GM11168 (cell line): Measurements from ENCODE around the gene ADARB1.

Experiments used
- in situ Hi-C: fragments of 300-500 bp; cut with MboI; formaldehyde crosslinking; loops from one replicate; pipeline ENCODE4 v1.12.0; 2022; ENCODE audit warnings: low sequenced_read_pairs; ENCODE audit not compliant: unreplicated experiment

The ADARB1 gene

GRCh38 chr21:45073301-45074047, 906 bp upstream of the ADARB1 start:
- in situ Hi-C loops, result no loop called here

DNA sequence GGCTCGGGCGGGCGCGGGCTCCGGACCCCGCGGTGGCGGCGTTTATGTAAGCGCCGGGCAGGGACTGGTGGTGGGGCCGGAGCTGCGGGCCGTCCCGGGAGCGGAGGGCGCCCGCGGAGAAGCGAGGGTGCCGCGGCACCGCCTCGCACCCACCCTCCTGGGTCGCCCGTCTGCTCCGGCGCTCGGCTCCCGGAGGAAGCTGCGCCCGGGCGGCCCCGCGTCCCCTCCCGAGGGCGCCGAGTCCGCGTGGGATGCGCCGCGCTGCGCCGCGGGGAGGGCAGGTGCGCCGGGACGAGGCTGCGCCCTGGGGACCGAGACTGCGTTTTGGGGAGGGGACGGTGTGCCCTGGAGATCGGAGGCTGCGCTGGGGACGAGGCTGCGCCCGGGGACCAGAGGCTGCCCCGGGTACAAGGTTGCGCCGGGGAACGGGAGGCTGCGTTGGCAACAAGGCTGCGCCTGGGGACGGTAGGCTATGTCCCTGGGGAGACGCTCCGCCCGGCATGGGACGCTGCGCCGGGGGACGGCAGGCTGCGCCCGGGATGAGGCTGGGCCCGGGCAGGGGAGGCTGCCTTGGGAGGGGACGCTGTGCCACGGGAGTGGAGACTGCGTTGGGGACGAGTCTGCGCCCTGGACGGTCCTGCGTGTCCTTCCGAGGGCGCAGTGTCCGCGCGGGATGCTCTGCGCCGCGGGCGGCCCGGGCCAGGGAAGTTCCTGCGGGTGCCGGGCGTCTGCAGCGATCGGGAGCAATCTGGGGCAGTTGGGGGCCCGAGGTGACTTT, 627 bp downstream of the ADARB1 start:
- in situ Hi-C loops, result no loop called here

DNA sequence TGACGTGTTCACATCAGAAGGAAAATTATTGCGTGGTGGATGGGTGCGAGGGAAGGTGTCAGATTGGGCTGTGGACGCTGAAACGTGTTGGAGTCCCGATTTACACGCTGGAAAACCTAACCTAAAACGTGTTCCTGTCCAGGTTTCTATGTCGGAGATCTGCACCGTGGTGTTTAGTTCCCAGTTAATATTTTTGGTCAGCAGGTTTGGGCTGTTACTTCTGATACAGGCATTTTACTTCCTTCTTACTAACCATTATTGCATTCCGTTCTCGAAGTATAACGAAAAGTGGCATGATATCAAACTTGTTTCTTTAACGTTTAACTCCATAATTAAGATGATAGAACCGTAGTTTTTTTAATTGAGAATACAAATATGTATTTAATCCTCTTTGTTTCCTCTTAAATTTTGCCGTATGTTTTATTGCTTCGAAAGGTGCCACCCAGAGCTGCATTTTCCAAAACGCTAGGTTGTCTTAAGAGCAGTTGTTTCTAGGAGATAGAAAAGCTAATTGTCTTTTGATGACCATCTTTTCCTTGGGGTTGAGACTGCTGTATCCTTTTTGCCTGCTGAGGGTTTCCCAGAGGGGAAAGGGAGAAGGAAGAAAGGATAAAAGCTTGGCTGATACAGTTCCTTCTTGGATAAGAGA, 1.3 kb downstream of the ADARB1 start:
- in situ Hi-C loops, result no loop called here

- in situ Hi-C loops, result no loop called here
These were observed 1.9 kb downstream of the ADARB1 start for GRCh38 chr21:45076245-45076711.

DNA sequence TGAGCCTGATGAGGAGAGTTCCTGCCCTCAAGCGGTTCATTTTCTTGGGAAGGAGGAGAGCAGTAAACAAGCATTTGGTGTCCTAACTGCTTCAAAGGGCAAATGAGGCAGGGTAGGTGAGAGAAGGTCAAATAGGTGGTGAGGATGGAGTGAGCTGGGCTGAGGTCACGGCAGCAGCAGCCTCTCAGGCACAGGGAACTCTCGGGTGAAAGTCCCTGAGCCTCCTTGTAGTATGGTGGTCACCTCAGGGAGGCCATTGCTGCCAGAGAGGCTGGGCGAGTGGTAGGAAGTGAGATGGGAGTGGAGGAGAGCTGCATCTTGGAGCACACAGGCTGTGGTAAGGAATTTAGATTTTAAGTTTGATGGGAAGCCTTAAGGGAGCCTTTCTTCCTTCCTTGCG, 4.0 kb downstream of the ADARB1 start:
- in situ Hi-C loops, result no loop called here

DNA sequence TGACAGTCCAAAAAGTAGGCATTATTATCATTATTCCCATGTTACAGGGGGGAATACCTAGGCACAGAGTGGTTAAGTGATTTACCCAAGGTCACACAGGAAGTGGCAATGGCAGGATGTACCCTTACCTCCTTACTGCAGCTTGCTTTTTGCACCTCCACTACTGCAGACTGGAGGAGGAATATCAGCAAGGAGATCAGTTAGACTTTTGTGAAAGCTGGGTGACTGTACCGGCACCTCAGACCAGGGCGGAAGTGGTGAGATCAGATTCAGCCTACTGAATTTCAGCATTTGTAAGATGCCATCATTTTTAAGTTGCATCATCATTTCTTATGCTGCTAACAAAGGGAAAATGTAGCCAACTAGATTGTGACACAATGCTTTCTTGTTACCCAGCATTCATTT, 4.5 kb downstream of the ADARB1 start:
- in situ Hi-C loops, result no loop called here

DNA sequence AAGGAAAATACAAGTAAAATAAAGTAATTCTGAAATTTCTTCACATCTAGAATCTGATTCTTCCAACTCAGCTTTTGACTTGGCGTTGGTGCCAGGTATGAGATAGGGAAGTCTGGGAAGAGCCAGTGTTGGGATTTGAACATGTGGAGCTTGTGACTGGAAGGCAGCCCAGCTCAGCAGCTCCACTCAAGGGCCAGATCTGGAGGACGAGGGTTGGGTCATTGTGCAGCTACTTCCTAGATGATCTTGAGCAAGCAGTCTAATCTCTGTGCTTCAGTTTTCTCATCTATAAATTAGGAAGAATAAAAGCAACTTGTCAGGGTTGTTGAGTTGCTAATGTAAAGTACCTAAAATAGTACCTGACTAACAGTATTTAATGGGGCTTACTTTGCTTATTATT, 5.0 kb downstream of the ADARB1 start:
- in situ Hi-C loops, result no loop called here

DNA sequence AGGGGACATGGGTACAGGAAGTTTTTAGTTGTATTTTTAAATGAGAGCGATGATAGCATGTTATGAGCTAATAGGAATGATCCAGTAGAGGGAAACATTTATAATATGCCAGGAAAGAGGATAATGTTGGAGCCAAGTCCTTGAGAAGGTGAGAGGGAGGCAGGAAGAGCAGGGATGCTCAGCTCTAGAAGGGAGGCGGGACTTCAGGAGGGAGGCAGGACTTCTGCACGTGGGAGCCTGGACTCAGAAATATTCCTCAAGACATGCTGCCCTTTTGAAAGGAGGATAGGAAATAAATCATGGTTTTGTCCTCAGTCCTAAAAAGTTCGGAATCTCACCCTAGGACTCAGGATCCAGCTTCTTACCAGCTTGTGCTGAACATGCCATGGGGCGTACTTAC, 5.9 kb downstream of the ADARB1 start:
- in situ Hi-C loops, result no loop called here

GRCh38 chr21:45080639-45081414, 6.4 kb downstream of the ADARB1 start:
- in situ Hi-C loops, result no loop called here

DNA sequence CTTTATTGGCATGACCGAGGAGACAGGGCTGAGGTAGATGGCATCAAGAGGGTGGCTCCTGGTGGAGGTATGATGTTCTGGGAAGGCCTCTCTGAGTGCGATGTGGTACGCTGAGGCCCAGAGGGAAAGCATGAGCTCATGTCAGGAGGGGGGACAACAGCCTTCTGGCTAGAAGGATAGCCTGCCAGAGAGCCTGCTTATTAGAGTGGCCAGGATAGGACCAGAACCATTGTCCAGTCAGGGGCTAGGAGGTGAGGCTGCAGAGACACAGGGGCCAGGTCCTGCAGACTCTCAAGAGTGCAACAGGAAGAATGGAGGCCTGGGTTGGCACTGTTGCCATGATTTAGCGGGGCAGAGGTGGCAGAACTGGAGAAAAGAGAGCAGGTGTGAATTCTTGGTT, 7.3 kb downstream of the ADARB1 start:
- in situ Hi-C loops, result no loop called here

DNA sequence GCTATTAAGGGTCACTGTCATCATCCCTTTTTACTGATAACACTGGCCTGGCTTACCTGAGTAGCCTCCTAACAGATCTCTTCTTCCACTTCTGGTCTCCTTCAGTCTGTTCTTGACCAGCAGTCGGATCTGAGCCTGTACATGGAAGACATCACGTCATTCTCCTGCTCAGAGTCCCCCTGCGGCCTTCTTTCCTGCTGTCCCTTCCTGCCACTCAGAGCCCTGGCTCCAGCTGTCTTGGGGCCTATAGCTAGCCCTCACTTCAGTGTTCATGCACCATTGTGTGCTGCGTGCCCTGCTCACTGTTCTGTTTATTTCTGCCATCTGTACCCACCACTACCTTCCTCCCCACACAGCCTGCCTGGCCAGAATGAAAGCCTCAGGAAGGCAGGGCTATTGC, 8.4 kb downstream of the ADARB1 start:
- in situ Hi-C loops, result no loop called here

- in situ Hi-C loops, result no loop called here
These were observed 9.7 kb downstream of the ADARB1 start for GRCh38 chr21:45084121-45084520.

GRCh38 chr21:45084881-45085536, 10.6 kb downstream of the ADARB1 start:
- in situ Hi-C loops, result no loop called here

GRCh38 chr21:45085700-45086099, 11.3 kb downstream of the ADARB1 start:
- in situ Hi-C loops, result no loop called here

DNA sequence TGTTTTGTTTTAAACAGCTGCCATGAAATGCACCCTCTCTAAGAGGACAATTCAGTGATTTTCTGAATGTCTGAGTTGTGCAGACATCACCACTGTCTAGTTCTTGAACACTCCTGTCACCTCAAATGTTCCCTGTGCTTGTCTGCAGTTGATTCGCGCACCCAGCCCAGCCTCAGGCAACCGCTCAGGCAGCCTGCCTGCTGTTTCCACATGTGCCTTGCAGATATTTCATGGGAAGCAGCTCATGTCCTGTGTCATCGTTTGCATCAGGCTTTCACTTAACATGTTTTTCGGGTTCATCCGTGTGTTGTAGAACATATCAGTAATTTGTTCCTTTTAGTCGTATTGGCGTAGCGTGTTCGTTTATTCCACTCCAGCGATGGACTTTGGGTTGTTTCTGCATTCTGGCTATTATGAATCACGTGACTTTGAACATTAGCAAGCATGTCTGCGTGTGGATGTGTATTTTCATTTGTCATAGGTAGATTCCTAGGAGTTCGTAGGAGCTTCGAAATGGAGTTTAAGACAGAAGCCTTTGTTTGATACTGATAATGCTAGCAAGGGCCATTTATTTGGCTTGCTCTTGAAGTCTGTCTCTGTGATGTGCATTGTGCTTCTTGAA, 12.1 kb downstream of the ADARB1 start:
- in situ Hi-C loops, result no loop called here

GRCh38 chr21:45087022-45087823, 12.8 kb downstream of the ADARB1 start:
- in situ Hi-C loops, result no loop called here

DNA sequence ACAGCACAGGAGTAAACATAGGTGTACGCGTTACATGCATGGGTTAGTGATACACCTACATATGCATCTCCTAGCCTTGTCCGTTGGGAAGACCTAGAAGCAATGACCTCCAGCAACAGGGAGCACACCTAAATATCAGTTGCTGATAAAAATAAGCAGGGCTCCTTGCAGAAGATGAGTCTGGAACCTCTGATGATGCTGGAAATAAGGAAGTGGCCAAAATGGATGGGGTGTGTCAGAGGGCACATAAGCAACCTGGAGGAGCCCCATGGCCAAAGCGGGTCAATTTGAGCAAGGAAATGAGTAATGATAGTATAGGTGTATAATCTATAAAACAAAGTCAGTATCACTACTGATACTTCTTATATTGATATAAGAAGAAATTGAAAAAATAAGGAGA, 13.7 kb downstream of the ADARB1 start:
- in situ Hi-C loops, result no loop called here

DNA sequence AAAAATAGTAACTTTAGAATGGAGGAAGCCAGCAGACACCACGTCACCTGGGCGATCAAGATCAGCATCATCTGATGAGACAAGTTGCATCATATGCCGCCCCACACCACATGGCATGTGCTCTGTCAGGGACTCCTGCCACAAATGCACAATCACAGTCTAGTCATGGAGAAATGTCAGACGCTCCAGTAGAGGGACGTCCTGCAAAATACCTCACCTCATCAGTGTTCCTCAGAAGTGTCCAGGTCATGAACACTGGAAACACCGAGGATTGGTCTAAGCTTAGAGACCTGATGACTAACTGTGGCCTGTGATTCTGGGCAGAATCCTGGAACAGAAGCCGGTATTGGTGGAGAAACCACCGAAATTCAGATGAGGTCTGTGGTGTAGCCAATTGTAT, 14.3 kb downstream of the ADARB1 start:
- in situ Hi-C loops, result no loop called here

DNA sequence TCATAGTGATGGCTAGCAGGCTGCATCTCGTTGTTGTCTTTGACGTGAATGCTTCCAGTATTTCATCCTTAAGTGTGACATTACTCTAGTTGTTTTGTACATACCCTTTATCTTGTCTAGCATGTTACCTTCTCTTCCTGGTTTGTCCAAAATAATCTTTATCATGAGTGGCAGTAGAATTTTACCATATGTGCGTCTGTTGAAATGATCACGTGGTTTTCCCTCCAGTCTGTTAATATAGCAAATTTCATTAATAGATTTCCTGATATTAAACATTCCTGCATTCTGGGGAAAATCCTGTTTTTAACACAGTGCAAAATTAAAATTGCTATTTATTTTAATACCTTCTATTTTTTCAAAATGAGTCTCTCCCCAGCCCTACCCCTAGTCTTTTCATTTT, 15.6 kb downstream of the ADARB1 start:
- in situ Hi-C loops, result no loop called here
